ENCODE measurements around the gene MRPL54. TPM values are rescaled to one million over a fixed set of nuclear protein-coding genes. Genes with fewer than 3 reads are reported as not detected.

MRPL54 gene
- 48.6 and 81.6 TPM in 2 replicates for total RNA-seq (2014; rRNA removed; shearing (Covaris generic))

GRCh38 chr19:3762501-3763459 is at the start of gene MRPL54:
Gene MRPL54 (plus strand): TSS chr19:3762682. CDS start chr19:3762701, 19 bp downstream.
- peak; percentile 98 for DNase-seq (ENCODE audit: low read depth)

DNA sequence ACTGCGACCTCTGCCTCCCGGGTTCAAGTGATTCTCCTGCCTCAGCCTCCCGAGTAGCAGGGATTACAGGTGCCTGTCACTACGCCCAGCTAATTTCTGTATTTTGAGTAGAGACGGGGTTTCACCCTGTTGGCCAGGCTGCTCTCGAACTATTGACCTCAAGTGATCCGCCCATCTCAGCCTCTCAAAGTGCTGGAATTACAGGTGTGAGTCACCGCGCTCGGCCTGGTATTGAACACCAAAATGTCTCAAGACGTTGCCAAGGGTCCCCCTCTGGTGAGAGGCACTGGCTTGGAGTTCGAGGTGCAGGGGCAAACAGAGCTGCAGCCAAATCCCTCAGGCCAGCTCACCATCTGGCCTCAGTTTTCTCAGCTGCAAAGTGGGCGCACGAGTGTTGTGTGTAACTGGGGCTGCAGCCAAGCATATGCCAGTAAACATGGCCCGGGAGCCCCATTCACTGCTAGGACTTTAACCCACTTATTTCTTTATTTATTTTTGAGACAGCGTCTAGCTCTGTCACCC is 46.3 kb upstream of the MRPL54 start:
- DNase-seq (ENCODE audit: low read depth) = peak; percentile 39

DNA sequence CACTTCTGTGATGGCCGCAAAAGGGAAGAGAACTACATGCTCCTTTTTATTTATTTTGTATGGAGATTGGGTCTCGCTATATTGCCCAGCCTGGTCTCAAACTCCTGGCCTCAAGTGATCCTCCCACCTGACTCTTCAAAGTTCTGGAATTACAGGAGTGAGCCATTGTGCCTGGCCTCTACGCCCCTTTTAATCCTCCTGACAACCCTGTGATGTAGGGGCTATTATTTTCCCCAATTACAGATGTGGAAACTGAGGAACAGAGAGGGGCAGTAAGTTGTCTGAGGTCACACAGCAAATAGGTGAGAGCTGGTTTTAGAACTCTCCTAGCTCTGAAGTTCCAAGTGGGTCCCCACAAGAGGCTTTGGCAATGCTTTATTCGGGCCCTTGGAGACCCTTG is 42.6 kb upstream of the MRPL54 start:
- DNase-seq (ENCODE audit: low read depth) = no peak

- no peak for DNase-seq (ENCODE audit: low read depth)
Measured at GRCh38 chr19:3720349-3720917, 42.0 kb upstream of the MRPL54 start.

- peak; percentile 76 for DNase-seq (ENCODE audit: low read depth)
Measured at GRCh38 chr19:3721131-3721886, 41.2 kb upstream of the MRPL54 start.

DNA sequence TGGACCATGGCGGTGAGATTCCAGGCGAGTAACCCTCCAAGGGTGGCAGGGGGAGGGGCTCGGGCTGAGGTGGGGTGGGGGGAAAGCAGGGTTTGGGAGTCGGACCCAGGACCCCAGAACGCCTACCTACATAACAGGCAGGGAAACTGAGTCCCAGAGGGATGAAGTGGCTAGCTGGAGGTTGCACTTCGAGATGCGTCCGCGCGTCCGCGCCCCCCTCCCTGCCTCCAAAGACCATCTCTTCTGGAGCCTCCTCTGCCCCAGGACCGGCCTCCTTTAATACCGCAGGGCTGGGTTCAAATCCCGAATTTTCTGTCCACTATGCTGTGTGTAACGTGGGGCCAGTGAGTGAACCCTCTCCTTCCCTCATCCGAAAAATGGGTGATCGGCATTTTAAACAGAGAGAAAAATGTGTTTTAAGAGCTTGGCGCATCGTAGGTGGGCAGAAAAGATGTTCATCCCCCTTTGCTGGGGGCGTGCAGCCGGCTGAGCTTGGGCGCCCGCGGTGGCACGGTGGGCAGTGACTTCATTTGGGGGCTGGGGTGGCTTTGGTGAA is 40.5 kb upstream of the MRPL54 start:
- DNase-seq (ENCODE audit: low read depth) = no peak

DNA sequence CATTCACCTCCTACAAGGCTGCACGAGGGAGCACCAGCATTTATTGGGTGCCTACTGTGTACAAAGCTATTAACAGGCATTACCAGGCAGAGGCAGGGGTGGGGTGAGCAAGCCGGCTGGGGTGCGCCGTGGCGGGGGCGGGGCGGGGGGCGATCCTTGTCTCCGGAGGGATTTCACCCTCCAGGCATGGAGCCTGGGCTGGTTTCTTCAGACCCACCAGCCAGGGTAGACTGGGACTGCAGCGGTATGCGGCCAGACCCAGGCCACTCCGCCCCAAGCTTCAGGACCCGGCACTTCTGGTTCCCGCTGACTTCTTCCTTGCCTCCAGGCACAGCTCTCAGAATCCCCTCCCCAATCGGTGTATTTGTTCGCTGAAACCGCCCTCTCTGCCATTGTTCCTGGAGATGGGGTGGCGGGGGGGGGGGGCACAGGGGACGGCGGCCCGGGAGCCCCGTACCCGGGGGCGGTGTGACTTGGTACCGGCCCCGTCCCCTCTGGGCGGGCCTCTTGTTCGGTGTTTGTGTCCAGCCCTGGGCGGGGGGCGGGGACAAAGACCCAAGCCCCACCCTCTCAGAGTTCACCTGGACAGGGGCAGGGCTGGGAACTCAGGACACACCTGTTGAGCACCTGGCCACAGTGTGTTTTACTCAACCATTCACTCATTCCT is 39.9 kb upstream of the MRPL54 start:
- DNase-seq (ENCODE audit: low read depth) = no peak

DNA sequence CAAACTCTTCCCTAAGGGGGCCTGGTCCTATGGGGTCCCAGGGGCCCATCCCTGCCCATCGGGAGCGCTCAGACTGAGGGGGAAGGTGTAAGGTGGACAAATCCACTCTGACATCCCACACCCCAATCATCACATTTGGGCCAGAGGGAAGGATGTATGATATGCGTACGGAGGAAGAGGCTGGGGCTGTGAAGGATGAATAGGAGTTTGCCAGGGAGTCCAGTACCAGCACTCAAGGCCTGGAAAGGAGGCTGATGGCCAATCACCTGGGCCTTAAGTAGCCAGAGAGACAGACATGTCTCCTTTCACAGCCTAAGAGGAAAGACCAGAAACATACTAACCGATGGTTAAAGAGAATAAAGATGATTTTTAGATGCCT is 39.4 kb upstream of the MRPL54 start:
- DNase-seq (ENCODE audit: low read depth) = no peak

GRCh38 chr19:3723883-3724282 is 38.6 kb upstream of the MRPL54 start:
- DNase-seq (ENCODE audit: low read depth) = no peak

- no peak for DNase-seq (ENCODE audit: low read depth)
Measured at GRCh38 chr19:3725121-3725520, 37.4 kb upstream of the MRPL54 start.

- peak; percentile 51 for DNase-seq (ENCODE audit: low read depth)
Measured at GRCh38 chr19:3725640-3726310, 36.7 kb upstream of the MRPL54 start.

DNA sequence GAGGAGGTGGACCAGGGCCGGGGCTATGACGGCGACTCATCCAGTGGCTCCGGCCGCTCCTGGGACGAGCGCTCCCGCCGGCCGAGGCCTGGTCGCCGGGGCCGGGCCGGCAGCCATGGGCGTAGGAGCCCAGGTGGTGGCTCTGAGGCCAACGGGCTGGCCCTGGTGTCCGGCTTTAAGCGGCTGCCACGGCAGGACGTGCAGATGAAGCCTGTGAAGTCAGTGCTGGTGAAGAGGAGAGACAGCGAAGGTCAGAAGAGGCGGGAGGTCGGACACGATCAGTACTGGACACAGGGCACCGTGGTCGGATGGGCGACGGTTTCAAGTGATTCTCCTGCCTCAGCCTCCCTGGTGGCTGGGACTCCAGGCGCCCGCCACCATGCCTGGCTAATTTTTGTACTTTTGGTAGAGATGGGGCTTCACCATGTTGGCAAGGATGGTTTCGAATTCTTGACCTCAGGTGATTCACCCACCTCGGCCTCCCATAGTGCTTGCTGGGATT is 32.0 kb upstream of the MRPL54 start:
- DNase-seq (ENCODE audit: low read depth) = no peak

DNA sequence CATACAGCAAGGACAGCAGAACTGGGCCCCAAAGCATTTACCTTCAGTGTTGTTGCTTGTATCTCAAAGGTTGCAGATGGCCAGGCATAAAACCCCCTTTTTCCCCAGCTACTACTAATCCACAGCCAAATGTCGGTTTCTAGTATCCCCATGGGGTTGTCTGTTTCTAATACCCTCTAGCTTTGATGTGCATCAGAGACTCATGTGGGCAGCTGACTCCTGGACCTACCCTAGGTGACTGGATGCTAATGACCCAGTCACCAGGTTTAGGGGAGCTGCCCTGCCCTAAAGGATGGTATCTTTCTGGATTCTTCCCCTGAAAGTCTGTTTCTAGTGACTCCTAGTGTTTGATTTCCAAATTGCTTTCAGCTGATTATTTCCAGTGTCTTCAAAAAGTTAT is 30.4 kb upstream of the MRPL54 start:
- DNase-seq (ENCODE audit: low read depth) = no peak

GRCh38 chr19:3733549-3734309 is 28.8 kb upstream of the MRPL54 start:
- no peak for DNase-seq (ENCODE audit: low read depth)

- no peak for DNase-seq (ENCODE audit: low read depth)
Measured at GRCh38 chr19:3734310-3734600, 28.2 kb upstream of the MRPL54 start.

- no peak for DNase-seq (ENCODE audit: low read depth)
Measured at GRCh38 chr19:3736106-3736724, 26.3 kb upstream of the MRPL54 start.

GRCh38 chr19:3737487-3738205 is 24.8 kb upstream of the MRPL54 start:
- DNase-seq (ENCODE audit: low read depth) = peak; percentile 50

DNA sequence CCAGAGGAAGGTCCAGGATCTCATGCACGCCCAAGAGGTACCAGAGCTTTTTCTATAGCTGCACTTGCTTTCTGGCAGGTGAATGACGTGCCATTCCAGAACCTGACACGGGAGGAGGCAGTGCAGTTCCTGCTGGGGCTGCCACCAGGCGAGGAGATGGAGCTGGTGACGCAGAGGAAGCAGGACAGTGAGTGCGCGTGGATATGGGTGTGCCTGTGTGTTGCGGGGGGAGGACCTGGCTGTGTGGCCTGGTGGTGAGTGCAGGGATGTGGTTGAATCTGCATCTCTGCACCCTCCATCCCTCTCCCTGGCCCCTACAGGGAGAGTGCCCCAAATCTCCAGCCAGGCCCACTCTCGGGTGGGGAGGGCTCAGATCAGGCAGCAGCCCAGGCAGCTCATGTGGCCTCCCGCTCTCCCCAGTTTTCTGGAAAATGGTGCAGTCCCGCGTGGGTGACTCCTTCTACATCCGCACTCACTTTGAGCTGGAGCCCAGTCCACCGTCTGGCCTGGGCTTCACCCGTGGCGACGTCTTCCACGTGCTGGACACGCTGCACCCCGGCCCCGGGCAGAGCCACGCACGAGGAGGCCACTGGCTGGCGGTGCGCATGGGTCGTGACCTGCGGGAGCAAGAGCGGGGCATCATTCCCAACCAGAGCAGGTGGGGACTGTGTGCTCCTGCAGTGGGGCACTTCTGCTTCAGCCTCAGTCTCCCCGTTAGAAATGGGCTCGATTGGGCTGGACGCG is 23.8 kb upstream of the MRPL54 start:
- DNase-seq (ENCODE audit: low read depth) = no peak

Data from M059J (cell line).